ENCODE measurements around the gene GPC5.
"Not testable (repeated sequence)": the region's sequence is repeated elsewhere in the genome, so short reads cannot be mapped to it uniquely, and the experiment has no call there.

Gene GPC5

GRCh38 chr13:92516878-92517277, 1118.5 kb downstream of the GPC5 start:
- DNase-seq = not testable (repeated sequence)

- not testable (repeated sequence) for DNase-seq
Measured at GRCh38 chr13:92518622-92519021, 1120.2 kb downstream of the GPC5 start.

- DNase-seq = no peak
Measured at GRCh38 chr13:92530364-92530763, 1131.9 kb downstream of the GPC5 start.

GRCh38 chr13:92535222-92536006, 1137.0 kb downstream of the GPC5 start:
- no peak for DNase-seq

GRCh38 chr13:92537471-92537870, 1139.0 kb downstream of the GPC5 start:
- no peak for DNase-seq

- DNase-seq = no peak
Measured at GRCh38 chr13:92538164-92538563, 1139.7 kb downstream of the GPC5 start.

- DNase-seq = not testable (repeated sequence)
Measured at GRCh38 chr13:92539148-92539547, 1140.7 kb downstream of the GPC5 start.

GRCh38 chr13:92547266-92547665, 1148.8 kb downstream of the GPC5 start:
- no peak for DNase-seq

GRCh38 chr13:92549276-92549675, 1150.9 kb downstream of the GPC5 start:
- DNase-seq = no peak

- no peak for DNase-seq
Measured at GRCh38 chr13:92553470-92554114, 1155.2 kb downstream of the GPC5 start.

- DNase-seq = no peak
Measured at GRCh38 chr13:92560883-92561282, 1162.5 kb downstream of the GPC5 start.

- no peak for DNase-seq
Measured at GRCh38 chr13:92564942-92565341, 1166.5 kb downstream of the GPC5 start.

GRCh38 chr13:92566767-92567166, 1168.3 kb downstream of the GPC5 start:
- DNase-seq = no peak

- DNase-seq = no peak
Measured at GRCh38 chr13:92572190-92572589, 1173.8 kb downstream of the GPC5 start.

- DNase-seq = no peak
Measured at GRCh38 chr13:92573467-92574057, 1175.1 kb downstream of the GPC5 start.

- no peak for DNase-seq
Measured at GRCh38 chr13:92574499-92574898, 1176.1 kb downstream of the GPC5 start.

- DNase-seq = no peak
Measured at GRCh38 chr13:92575777-92576176, 1177.4 kb downstream of the GPC5 start.

GRCh38 chr13:92578358-92578757, 1179.9 kb downstream of the GPC5 start:
- no peak for DNase-seq

- no peak for DNase-seq
Measured at GRCh38 chr13:92589955-92590354, 1191.5 kb downstream of the GPC5 start.

- DNase-seq = no peak
Measured at GRCh38 chr13:92590503-92590908, 1192.1 kb downstream of the GPC5 start.

- DNase-seq = no peak
Measured at GRCh38 chr13:92591117-92591516, 1192.7 kb downstream of the GPC5 start.

GRCh38 chr13:92592757-92593156, 1194.3 kb downstream of the GPC5 start:
- DNase-seq = no peak

GRCh38 chr13:92602560-92602959, 1204.1 kb downstream of the GPC5 start:
- DNase-seq = no peak

GRCh38 chr13:92609376-92609775, 1211.0 kb downstream of the GPC5 start:
- no peak for DNase-seq
